Activated CD4-positive, alpha-beta memory T cell treated with anti-CD3 and anti-CD28 coated beads, Interleukin-2, amount 10 ng/mL, durations not matched to agents 7 days and 5 days (primary cell): ENCODE measurements around the gene TOMM6. TPM values are rescaled to one million over a fixed set of nuclear protein-coding genes. Genes with fewer than 3 reads are reported as not detected.
"Not testable (repeated sequence)": the region's sequence is repeated elsewhere in the genome, so short reads cannot be mapped to it uniquely, and the experiment has no call there.

ENCODE experiments used
- CTCF ChIA-PET: fragments of 350-600 bp; sonication (Branson Sonifier 250); formaldehyde crosslinking; loops from one replicate; lab custom pipeline; 2021; ENCODE audit warnings: antibody characterized with exemption, inconsistent platforms; lab: Charles Lee
- POLR2A ChIA-PET: fragments of 350-600 bp; sonication (Branson Sonifier 250); formaldehyde crosslinking; loops from one replicate; lab custom pipeline; 2021; ENCODE audit warnings: antibody characterized with exemption; lab: Charles Lee
- DNase-seq: peaks from one replicate; pipeline ENCODE4 v3.0.0-alpha.2; 2020
- H3K27ac Mint-ChIP-seq: one replicate; pipeline ENCODE4 v1.8.0; 2021; ENCODE audit warnings: mild to moderate bottlenecking, mixed read lengths
- H3K27me3 Mint-ChIP-seq: one replicate; pipeline ENCODE4 v1.8.0; 2021; ENCODE audit warnings: mixed read lengths
- H3K36me3 Mint-ChIP-seq: one replicate; pipeline ENCODE4 v1.8.0; 2021; ENCODE audit warnings: low read depth, mixed read lengths
- H3K4me1 Mint-ChIP-seq: one replicate; pipeline ENCODE4 v1.8.0; 2021; ENCODE audit warnings: mixed read lengths
- H3K4me3 Mint-ChIP-seq: one replicate; pipeline ENCODE4 v1.8.0; 2021; ENCODE audit warnings: mild to moderate bottlenecking, mixed read lengths
- H3K9me3 Mint-ChIP-seq: one replicate; pipeline ENCODE4 v1.8.0; 2021; ENCODE audit warnings: mixed read lengths
- total RNA-seq, 2 experiments: library from RNA; stranded (reverse); gene quantifications; one replicate each; pipeline ENCODE4 v1.2.3, GENCODE V29; 2021

TOMM6 gene
- total RNA-seq, 2 experiments from 2014 or later: 126 to 130 TPM

GRCh38 chr6:41755895-41756294 lies 31.6 kb upstream of the TOMM6 start:
- H3K4me1 Mint-ChIP-seq: no peaks in the 10 kb centered on the region
- H3K36me3 Mint-ChIP-seq: no peaks in the 10 kb centered on the region
- no peak overlapping the region for H3K27ac Mint-ChIP-seq
- no peaks in the 10 kb centered on the region for H3K9me3 Mint-ChIP-seq
- CTCF ChIA-PET: no interaction called here
- H3K27me3 Mint-ChIP-seq: peaks cover 9% of the 10 kb centered on the region
- no peak overlapping the region for H3K4me3 Mint-ChIP-seq
- POLR2A ChIA-PET: no interaction called here
- no peak for DNase-seq

- CTCF ChIA-PET: interaction anchor here (1.4 kb wide), 1 partner anchor 8 kb away, joined by 3 read pairs; no protein-coding TSS in a partner anchor
- H3K4me1 Mint-ChIP-seq: no peaks in the 10 kb centered on the region
Measured at GRCh38 chr6:41756354-41756753, 31.1 kb upstream of the TOMM6 start.

GRCh38 chr6:41757271-41757670 lies 30.2 kb upstream of the TOMM6 start:
- ChIA-PET CTCF (interaction anchor here (1.1 to 1.4 kb wide), 2 partner anchors 9 to 347 kb away, joined by 3 read pairs; no protein-coding TSS in a partner anchor), POLR2A (interaction anchor here (1.2 kb wide), 1 partner anchor 24 kb away, joined by 4 read pairs; no protein-coding TSS in a partner anchor)
- Mint-ChIP-seq H3K9me3 (no peaks in the 10 kb centered on the region), H3K27ac (no peak overlapping the region), H3K36me3 (no peaks in the 10 kb centered on the region), H3K27me3 (peaks cover 12% of the 10 kb centered on the region), H3K4me3 (no peak overlapping the region), H3K4me1 (no peaks in the 10 kb centered on the region)
- DNase-seq: no peak

More at GRCh38 chr6:41756354-41756753, 31.1 kb upstream of the TOMM6 start:
- no peak for DNase-seq
- no peak overlapping the region for H3K27ac Mint-ChIP-seq
- peaks cover 10% of the 10 kb centered on the region for H3K27me3 Mint-ChIP-seq
- POLR2A ChIA-PET: interaction anchor here (1.2 kb wide), 1 partner anchor 23 kb away, joined by 4 read pairs; no protein-coding TSS in a partner anchor
- H3K9me3 Mint-ChIP-seq: no peaks in the 10 kb centered on the region
- no peak overlapping the region for H3K4me3 Mint-ChIP-seq
- no peaks in the 10 kb centered on the region for H3K36me3 Mint-ChIP-seq

GRCh38 chr6:41757931-41758640 lies 29.4 kb upstream of the TOMM6 start:
- DNase-seq: no peak
- CTCF ChIA-PET: interaction anchor here (1.1 to 1.4 kb wide), 2 partner anchors 10 to 346 kb away, joined by 3 read pairs; no protein-coding TSS in a partner anchor
- Mint-ChIP-seq H3K4me3 (no peak overlapping the region), H3K4me1 (no peaks in the 10 kb centered on the region), H3K27ac (no peak overlapping the region), H3K27me3 (peaks cover 14% of the 10 kb centered on the region), H3K9me3 (no peaks in the 10 kb centered on the region), H3K36me3 (no peaks in the 10 kb centered on the region)
- POLR2A ChIA-PET: interaction anchor here (1.1 kb wide), 1 partner anchor 9 kb away, joined by 3 read pairs; no protein-coding TSS in a partner anchor

GRCh38 chr6:41758641-41759035 lies 28.9 kb upstream of the TOMM6 start:
- Mint-ChIP-seq H3K27ac (no peak overlapping the region), H3K9me3 (no peaks in the 10 kb centered on the region), H3K4me1 (no peaks in the 10 kb centered on the region), H3K36me3 (no peaks in the 10 kb centered on the region), H3K27me3 (peaks cover 13% of the 10 kb centered on the region), H3K4me3 (no peak overlapping the region)
- no peak for DNase-seq
- ChIA-PET CTCF (no interaction called here), POLR2A (interaction anchor here (1.1 kb wide), 1 partner anchor 9 kb away, joined by 3 read pairs; no protein-coding TSS in a partner anchor)

- peaks cover 8% of the 10 kb centered on the region for H3K27me3 Mint-ChIP-seq
- no peaks in the 10 kb centered on the region for H3K9me3 Mint-ChIP-seq
- no peak for DNase-seq
- ChIA-PET CTCF (no interaction called here), POLR2A (interaction anchor here (1.1 kb wide), 1 partner anchor 10 kb away, joined by 3 read pairs; no protein-coding TSS in a partner anchor)
- H3K27ac Mint-ChIP-seq: no peak overlapping the region
- H3K4me3 Mint-ChIP-seq: no peak overlapping the region
- no peaks in the 10 kb centered on the region for H3K4me1 Mint-ChIP-seq
- H3K36me3 Mint-ChIP-seq: no peaks in the 10 kb centered on the region
Measured at GRCh38 chr6:41759106-41759904, 28.2 kb upstream of the TOMM6 start.

GRCh38 chr6:41759905-41760579 lies 27.5 kb upstream of the TOMM6 start:
- peaks cover 5% of the 10 kb centered on the region for H3K27me3 Mint-ChIP-seq
- no peaks in the 10 kb centered on the region for H3K9me3 Mint-ChIP-seq
- POLR2A ChIA-PET: no interaction called here
- no peak overlapping the region for H3K27ac Mint-ChIP-seq
- no peaks in the 10 kb centered on the region for H3K36me3 Mint-ChIP-seq
- no peak overlapping the region for H3K4me3 Mint-ChIP-seq
- CTCF ChIA-PET: no interaction called here
- no peaks in the 10 kb centered on the region for H3K4me1 Mint-ChIP-seq
- DNase-seq: no peak

- CTCF ChIA-PET: no interaction called here
Measured at GRCh38 chr6:41763470-41763869, 24.0 kb upstream of the TOMM6 start.

GRCh38 chr6:41766043-41766664 lies 21.3 kb upstream of the TOMM6 start:
- CTCF ChIA-PET: interaction anchor here (0.6 to 1.9 kb wide), 2 partner anchors 10 to 158 kb away, joined by 3 to 4 read pairs; no protein-coding TSS in a partner anchor
- H3K27ac Mint-ChIP-seq, POLR2A ChIA-PET, H3K4me3 Mint-ChIP-seq, H3K27me3 Mint-ChIP-seq, DNase-seq, H3K9me3 Mint-ChIP-seq, H3K36me3 Mint-ChIP-seq: not testable (repeated sequence)
- peaks cover 12% of the 10 kb centered on the region for H3K4me1 Mint-ChIP-seq

More at GRCh38 chr6:41763470-41763869, 24.0 kb upstream of the TOMM6 start:
- Mint-ChIP-seq H3K4me3 (no peak overlapping the region), H3K27ac (no peak overlapping the region), H3K27me3 (peaks cover 5% of the 10 kb centered on the region), H3K9me3 (no peaks in the 10 kb centered on the region), H3K36me3 (no peaks in the 10 kb centered on the region), H3K4me1 (peaks cover 4% of the 10 kb centered on the region)
- DNase-seq: no peak
- POLR2A ChIA-PET: no interaction called here

- H3K36me3 Mint-ChIP-seq: peaks cover 4% of the 10 kb centered on the region
- ChIA-PET CTCF (interaction anchor here (1.9 kb wide), 1 partner anchor 9 kb away, joined by 4 read pairs; no protein-coding TSS in a partner anchor), POLR2A (no interaction called here)
- DNase-seq: no peak
- H3K27me3 Mint-ChIP-seq: peaks cover 1% of the 10 kb centered on the region
- H3K4me1 Mint-ChIP-seq: peaks cover 12% of the 10 kb centered on the region
- H3K27ac Mint-ChIP-seq: no peak overlapping the region
- H3K4me3 Mint-ChIP-seq: no peak overlapping the region
- no peaks in the 10 kb centered on the region for H3K9me3 Mint-ChIP-seq
Measured at GRCh38 chr6:41767112-41767833, 20.2 kb upstream of the TOMM6 start.

- no peak for DNase-seq
- CTCF ChIA-PET: interaction anchor here (1.0 kb wide), 1 partner anchor 85 kb away, joined by 3 read pairs; no protein-coding TSS in a partner anchor
- Mint-ChIP-seq H3K27me3 (no peaks in the 10 kb centered on the region), H3K4me1 (peaks cover 12% of the 10 kb centered on the region), H3K36me3 (peaks cover 9% of the 10 kb centered on the region), H3K4me3 (no peak overlapping the region), H3K9me3 (no peaks in the 10 kb centered on the region), H3K27ac (no peak overlapping the region)
- POLR2A ChIA-PET: no interaction called here
Measured at GRCh38 chr6:41768545-41769308, 18.8 kb upstream of the TOMM6 start.
